Gastroesophageal sphincter (tissue), 4 donors: ENCODE data around the gene KCTD16. TPM values are rescaled to one million over a fixed set of nuclear protein-coding genes. Genes with fewer than 3 reads are reported as not detected.

Source experiments
- ATAC-seq: fragments of 150-250 bp; one replicate; pipeline ENCODE4 v1.9.1; 2016; ENCODE audit warnings: mild to moderate bottlenecking, moderate library complexity
- H3K27ac ChIP-seq, 4 donors: fragments of 200-600 bp; sonication (generic) in 3 of 4; 1 replicate in 3 of 4; 2 replicates in 1 of 4; pipeline ENCODE4 v1.5.1; 2016 to 2019
- H3K27me3 ChIP-seq: fragments of 200-600 bp; sonication (generic); one replicate; pipeline ENCODE4 v1.5.1; 2019
- H3K36me3 ChIP-seq, 2 donors: fragments of 200-600 bp; sonication (generic); one replicate each; pipeline ENCODE4 v1.5.1; 2019; ENCODE audit warnings: control low read depth in 1 of 2
- H3K4me1 ChIP-seq, 3 donors: fragments of 200-600 bp; sonication (generic); 1 replicate in 2 of 3; 2 replicates in 1 of 3; pipeline ENCODE4 v1.5.1; 2016 to 2019; ENCODE audit warnings: control low read depth in 2 of 3
- H3K4me3 ChIP-seq, 2 donors: fragments of 200-600 bp; sonication (generic); one replicate each; pipeline ENCODE4 v1.5.1; 2019; ENCODE audit warnings: mild to moderate bottlenecking in 1 of 2, moderate library complexity in 1 of 2
- H3K9me3 ChIP-seq, 3 donors: fragments of 200-600 bp; sonication (generic); one replicate each; pipeline ENCODE4 v1.5.1; 2017 to 2019; ENCODE audit warnings: control low read depth in 2 of 3
- EP300 ChIP-seq: sonication (generic); formaldehyde crosslinking; IDR thresholded peaks from one replicate; pipeline ENCODE4 v1.6.1; 2017; ENCODE audit warnings: antibody characterized with exemption, mild to moderate bottlenecking
- POLR2A ChIP-seq, 2 donors: fragments of 450-650 bp; IDR thresholded peaks; one replicate each; pipeline ENCODE4 v1.6.1; 2017; ENCODE audit warnings: antibody characterized with exemption in 2 of 2, mild to moderate bottlenecking in 2 of 2, moderate library complexity in 1 of 2
- POLR2AphosphoS5 ChIP-seq: sonication (generic); formaldehyde crosslinking; IDR thresholded peaks from one replicate; pipeline ENCODE4 v1.6.1; 2017; ENCODE audit warnings: antibody characterized with exemption
- WGBS, 2 donors: methylation state at CpG; one replicate each; pipeline ENCODE4 v1.1.5; 2018; ENCODE audit warnings: low coverage in 1 of 2; 5-methylcytosine and 5-hydroxymethylcytosine counted together
- total RNA-seq, 4 donors: library from RNA; depleted of rRNA; stranded (reverse); fragments of >200 nt; gene quantifications; one replicate each; pipeline ENCODE4 v1.1.0, GENCODE V29; 2016
- TF ChIP-seq, protein P1 (sequence below), 4 experiments: fragments of 200-600 bp in 2 of 4; fragments of 450-650 bp in 2 of 4; sonication (generic) in 1 of 4; IDR thresholded peaks; one replicate each; pipeline ENCODE4 v1.5.1; 2017 to 2019; ENCODE audit warnings: antibody characterized with exemption in 4 of 4, mild to moderate bottlenecking in 2 of 4, moderate library complexity in 2 of 4

KCTD16 gene
- total RNA-seq, 4 donors from 2014 or later: 0.05 to 0.13 (median 0.12) TPM; not detected in 1

DNA sequence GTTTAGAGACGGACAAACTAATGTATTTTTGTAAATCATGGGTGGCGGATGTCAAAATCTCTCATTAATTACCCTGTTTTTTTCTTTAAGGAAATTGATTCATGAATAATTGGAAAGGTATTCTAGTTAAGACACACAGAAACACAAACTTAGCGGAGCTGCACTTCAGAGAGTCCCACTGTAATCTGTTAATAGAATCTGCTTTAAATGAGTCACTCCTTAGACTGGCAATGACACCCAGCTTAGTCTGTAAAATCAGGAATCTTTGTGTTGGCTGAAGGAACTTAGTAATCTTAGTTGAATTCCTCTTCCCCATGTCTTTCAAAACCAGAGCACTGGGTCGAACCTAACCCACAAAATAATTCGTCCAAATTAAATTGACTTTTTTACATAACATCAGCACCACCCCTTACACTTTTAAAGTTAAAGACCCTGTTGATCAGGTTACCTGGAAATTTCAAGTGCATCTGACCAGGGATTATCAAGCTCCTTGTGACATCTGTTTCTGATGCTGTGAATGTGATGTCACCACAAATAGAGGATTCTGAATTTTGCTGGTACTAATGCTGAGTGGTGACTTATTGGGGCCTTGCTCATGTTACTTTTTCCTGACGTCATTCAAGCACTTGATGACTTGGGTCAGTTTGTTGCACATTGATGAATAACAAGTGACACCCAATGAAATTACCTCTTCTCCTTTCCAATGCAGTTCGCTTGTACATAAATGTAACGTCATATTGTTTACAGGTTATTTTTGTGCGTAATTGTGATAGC is 313.6 kb downstream of the KCTD16 start:
- no peak overlapping the region for H3K27ac ChIP-seq
- TF ChIP-seq POLR2AphosphoS5 (no peak), POLR2A (IDR thresholded peaks at IDR 0.05) (no peak), EP300 (no peak)
- TF ChIP-seq, protein P1, sequence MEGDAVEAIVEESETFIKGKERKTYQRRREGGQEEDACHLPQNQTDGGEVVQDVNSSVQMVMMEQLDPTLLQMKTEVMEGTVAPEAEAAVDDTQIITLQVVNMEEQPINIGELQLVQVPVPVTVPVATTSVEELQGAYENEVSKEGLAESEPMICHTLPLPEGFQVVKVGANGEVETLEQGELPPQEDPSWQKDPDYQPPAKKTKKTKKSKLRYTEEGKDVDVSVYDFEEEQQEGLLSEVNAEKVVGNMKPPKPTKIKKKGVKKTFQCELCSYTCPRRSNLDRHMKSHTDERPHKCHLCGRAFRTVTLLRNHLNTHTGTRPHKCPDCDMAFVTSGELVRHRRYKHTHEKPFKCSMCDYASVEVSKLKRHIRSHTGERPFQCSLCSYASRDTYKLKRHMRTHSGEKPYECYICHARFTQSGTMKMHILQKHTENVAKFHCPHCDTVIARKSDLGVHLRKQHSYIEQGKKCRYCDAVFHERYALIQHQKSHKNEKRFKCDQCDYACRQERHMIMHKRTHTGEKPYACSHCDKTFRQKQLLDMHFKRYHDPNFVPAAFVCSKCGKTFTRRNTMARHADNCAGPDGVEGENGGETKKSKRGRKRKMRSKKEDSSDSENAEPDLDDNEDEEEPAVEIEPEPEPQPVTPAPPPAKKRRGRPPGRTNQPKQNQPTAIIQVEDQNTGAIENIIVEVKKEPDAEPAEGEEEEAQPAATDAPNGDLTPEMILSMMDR (IDR thresholded peaks at IDR 0.05): no peak
- no peaks in the 10 kb centered on the region for H3K4me1 ChIP-seq
- H3K36me3 ChIP-seq: no peaks in the 10 kb centered on the region
- peaks cover 6% of the 10 kb centered on the region for H3K27me3 ChIP-seq
- ATAC-seq: no peak
- no peak overlapping the region for H3K4me3 ChIP-seq
- 62 to 69% methylated on average over 7 to 9 of the region's 9 CpGs for WGBS, 2 donors
- H3K9me3 ChIP-seq: no peaks in the 10 kb centered on the region

DNA sequence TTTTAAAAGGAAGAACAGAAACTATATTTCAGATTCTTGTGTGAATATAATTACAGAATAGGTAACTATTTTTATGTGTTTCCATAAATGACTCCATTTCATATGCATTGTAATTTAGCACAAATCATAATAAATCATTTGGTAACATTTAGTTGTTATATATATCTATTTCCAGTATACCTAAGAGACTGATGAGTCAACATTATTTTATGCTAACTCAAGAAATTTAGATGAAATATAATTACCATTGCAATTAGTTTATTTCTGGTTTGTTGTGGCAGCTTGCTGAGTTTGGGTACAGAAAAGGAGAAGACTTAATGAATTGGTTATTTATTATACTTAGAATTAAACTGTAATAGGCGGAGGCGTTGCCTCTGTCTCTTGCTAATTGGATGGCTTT is 314.9 kb downstream of the KCTD16 start:
- H3K9me3 ChIP-seq: peaks cover 0 to 8% (median 0%) of the 10 kb centered on the region in 3 donors
- TF ChIP-seq POLR2AphosphoS5: no peak
- no peak for TF ChIP-seq POLR2A (IDR thresholded peaks at IDR 0.05)
- TF ChIP-seq EP300: no peak
- TF ChIP-seq, protein P1 (IDR thresholded peaks at IDR 0.05): no peak
- H3K36me3 ChIP-seq: no peaks in the 10 kb centered on the region
- 78 to 85% methylated on average over 2 of the region's 2 CpGs for WGBS, 2 donors
- H3K27ac ChIP-seq: no peak overlapping the region
- no peak overlapping the region for H3K4me3 ChIP-seq
- H3K27me3 ChIP-seq: peaks cover 6% of the 10 kb centered on the region
- H3K4me1 ChIP-seq: no peaks in the 10 kb centered on the region
- ATAC-seq: no peak

DNA sequence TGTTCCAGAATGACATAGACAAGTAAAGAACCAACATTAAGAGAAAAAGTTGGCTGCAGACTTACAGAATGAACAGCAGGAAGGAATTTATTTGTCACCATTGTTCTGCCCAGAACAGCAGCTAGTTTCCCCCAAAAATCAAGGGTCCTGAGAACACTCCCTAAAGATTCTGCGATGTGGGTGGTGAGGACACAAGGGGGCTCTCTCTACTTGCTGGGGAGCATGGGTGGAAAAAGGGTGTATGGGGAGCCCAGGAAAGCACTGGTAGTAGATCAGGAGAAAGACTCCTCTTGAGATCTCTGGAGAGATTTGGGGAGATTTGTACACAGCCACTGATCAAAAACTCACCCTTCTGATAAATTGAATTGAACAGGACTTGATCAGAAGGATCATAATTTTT is 316.5 kb downstream of the KCTD16 start:
- H3K36me3 ChIP-seq: no peaks in the 10 kb centered on the region
- ATAC-seq: no peak
- H3K9me3 ChIP-seq: peaks cover 0 to 9% (median 0%) of the 10 kb centered on the region in 3 donors
- H3K27me3 ChIP-seq: peaks cover 6% of the 10 kb centered on the region
- no peaks in the 10 kb centered on the region for H3K4me1 ChIP-seq
- TF ChIP-seq EP300: no peak
- TF ChIP-seq POLR2AphosphoS5: no peak
- TF ChIP-seq, protein P1 (IDR thresholded peaks at IDR 0.05): no peak
- no peak for TF ChIP-seq POLR2A (IDR thresholded peaks at IDR 0.05)
- no peak overlapping the region for H3K4me3 ChIP-seq
- WGBS, 2 donors: 33% methylated on average over 1 of the region's 1 CpG; no CpG with 5 or more reads in 1 of the 2 donors
- no peak overlapping the region for H3K27ac ChIP-seq

DNA sequence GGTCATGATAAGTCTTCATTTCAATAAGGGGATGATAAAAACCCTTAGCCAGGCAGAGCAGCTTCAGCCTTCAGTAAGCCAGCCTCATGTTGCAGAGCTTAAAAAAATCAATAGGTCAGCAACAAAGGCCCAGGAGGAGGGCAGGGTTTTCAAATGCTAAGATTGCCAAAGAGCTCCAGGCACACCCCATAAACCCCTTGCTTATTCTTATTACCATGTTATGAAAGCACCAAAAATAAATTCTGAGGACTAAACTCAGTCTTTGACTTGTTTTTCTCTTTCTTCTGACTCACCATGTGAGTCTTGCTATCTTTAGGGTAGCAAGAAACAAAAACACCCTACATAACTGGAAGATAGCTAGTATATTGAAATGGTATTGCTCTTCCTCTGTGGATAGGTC is 317.1 kb downstream of the KCTD16 start:
- Histone ChIP-seq H3K36me3 (no peaks in the 10 kb centered on the region), H3K27ac (no peak overlapping the region), H3K4me3 (no peak overlapping the region), H3K27me3 (peaks cover 6% of the 10 kb centered on the region), H3K9me3 (peaks cover 0 to 9% (median 0%) of the 10 kb centered on the region in 3 donors), H3K4me1 (no peaks in the 10 kb centered on the region)
- TF ChIP-seq EP300 (no peak), POLR2AphosphoS5 (no peak), POLR2A (IDR thresholded peaks at IDR 0.05) (no peak)
- TF ChIP-seq, protein P1 (IDR thresholded peaks at IDR 0.05): no peak
- no peak for ATAC-seq

DNA sequence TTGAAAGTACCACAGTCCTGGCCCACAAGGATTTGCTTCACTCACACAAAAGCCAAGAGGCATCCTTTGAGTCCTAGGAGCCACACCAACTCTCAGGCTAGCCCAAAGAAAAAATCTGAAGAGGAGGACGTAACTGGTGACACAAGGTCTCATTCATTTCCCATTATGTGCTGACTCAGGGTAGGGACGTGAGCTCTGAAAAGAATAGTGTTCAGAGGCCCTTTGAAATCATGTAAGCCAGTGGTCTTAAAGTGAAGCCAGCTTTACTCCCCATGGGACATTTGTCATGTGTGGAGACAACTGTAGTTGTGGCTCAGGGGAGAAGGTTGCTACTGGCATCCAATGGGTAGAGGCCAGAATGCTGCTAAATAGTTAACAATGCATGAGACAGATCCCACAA is 332.4 kb downstream of the KCTD16 start:
- TF ChIP-seq, protein P1 (IDR thresholded peaks at IDR 0.05): no peak
- no peak for TF ChIP-seq POLR2A (IDR thresholded peaks at IDR 0.05)
- TF ChIP-seq EP300: no peak
- TF ChIP-seq POLR2AphosphoS5: no peak
- 86 to 88% methylated on average over 1 to 2 of the region's 2 CpGs for WGBS, 2 donors
- ATAC-seq: no peak
- H3K27ac ChIP-seq: no peak overlapping the region
- H3K36me3 ChIP-seq: no peaks in the 10 kb centered on the region
- H3K4me3 ChIP-seq: no peak overlapping the region
- no peaks in the 10 kb centered on the region for H3K27me3 ChIP-seq
- H3K4me1 ChIP-seq: no peaks in the 10 kb centered on the region
- H3K9me3 ChIP-seq: no peaks in the 10 kb centered on the region
